Measurements from ENCODE around the gene ARHGAP42. TPM values are rescaled to one million over a fixed set of nuclear protein-coding genes. Genes with fewer than 3 reads are reported as not detected.

ARHGAP42 gene
- total and polyA plus RNA-seq, 2 of the 4 experiments (the other 2 are of a cell fraction) = 2.9 to 7.3 TPM

GRCh38 chr11:100711984-100712383 is 24.9 kb downstream of the ARHGAP42 start:
- Histone ChIP-seq H3K9ac (ENCODE audit: low read depth, low read length) (no peak overlapping the region), H3K4me1 (ENCODE audit: control insufficient read depth, insufficient read depth, low read length) (peaks cover 7% of the 10 kb centered on the region), H3K4me2 (ENCODE audit: low read depth, low read length) (no peak overlapping the region), H3K18ac (ENCODE audit: low read depth, low read length) (no peak overlapping the region), H3K27me3 (ENCODE audit: control insufficient read depth, insufficient read depth, low read length) (no peaks in the 10 kb centered on the region), H3K14ac (replicated peaks; ENCODE audit: low read depth, low read length) (no peak overlapping the region), H3K23ac (ENCODE audit: low read depth, low read length) (no peak overlapping the region), H4K5ac (ENCODE audit: low read depth, low read length) (no peak overlapping the region), H2AFZ (replicated peaks; ENCODE audit: low read length, poor library complexity) (no peak overlapping the region), H2BK20ac (ENCODE audit: low read depth, low read length) (no peak overlapping the region), H2BK120ac (ENCODE audit: low read depth, low read length) (no peak overlapping the region), H3K56ac (ENCODE audit: extremely low read depth, insufficient read depth, low read length) (no peak overlapping the region), H3K9me1 (ENCODE audit: insufficient read depth, low read length) (peaks cover 4% of the 10 kb centered on the region), H2BK15ac (ENCODE audit: low read depth, low read length) (no peak overlapping the region), H4K20me1 (ENCODE audit: insufficient read depth, low read length) (no peaks in the 10 kb centered on the region), H4K8ac (ENCODE audit: low read depth in 2 of 2, low read length in 2 of 2) (no peak overlapping the region), H2AK9ac (replicated peaks; ENCODE audit: low read depth, low read length, poor library complexity) (no peak overlapping the region), H4K91ac (ENCODE audit: insufficient read depth, low read depth, low read length) (no peak overlapping the region), H3K4ac (ENCODE audit: low read depth, low read length) (no peak overlapping the region), H2AK5ac (ENCODE audit: low read depth, low read length) (no peak overlapping the region), H2BK5ac (ENCODE audit: low read depth, low read length, poor library complexity, severe bottlenecking) (no peak overlapping the region), H3K9me3 (ENCODE audit: control insufficient read depth, insufficient read depth, low read length) (no peaks in the 10 kb centered on the region), H3K4me3 (ENCODE audit: insufficient read depth, low read depth, low read length) (no peak overlapping the region), H3K27ac (ENCODE audit: insufficient read depth, low read length) (no peak overlapping the region), H3K36me3 (ENCODE audit: control insufficient read depth, insufficient read depth, low read length) (no peaks in the 10 kb centered on the region), H3K79me1 (ENCODE audit: low read depth in 1 of 2, low read length in 2 of 2) (peaks cover 19 to 40% of the 10 kb centered on the region in 2 experiments)
- in situ Hi-C loops (cut with MboI; ENCODE audit: low sequenced_read_pairs) = no loop called here
- no peak for ATAC-seq (ENCODE audit: low read depth)
- TF ChIP-seq MXI1 (IDR thresholded peaks at IDR 0.05; ENCODE audit: borderline replicate concordance, low read depth, low read length) (no peak), RAD21 (IDR thresholded peaks at IDR 0.05; ENCODE audit: low read length) (no peak), NFE2L2 (IDR thresholded peaks at IDR 0.05; ENCODE audit: low read depth, low read length) (no peak), CHD1 (IDR thresholded peaks at IDR 0.05; ENCODE audit: low read depth, low read length) (no peak), POLR2A (IDR thresholded peaks at IDR 0.05; ENCODE audit: low read depth, low read length) (no peak), USF2 (IDR thresholded peaks at IDR 0.05; ENCODE audit: low read depth, low read length) (no peak), CEBPB (IDR thresholded peaks at IDR 0.05; ENCODE audit: low read depth, low read length) (no peak), CTCF (conservative IDR thresholded peaks at IDR 0.05; ENCODE audit: low read depth, low read length) (no peak), RFX5 (IDR thresholded peaks at IDR 0.05; ENCODE audit: low read depth, low read length) (no peak), MAZ (IDR thresholded peaks at IDR 0.05; ENCODE audit: borderline replicate concordance, low read depth, low read length) (no peak), RCOR1 (IDR thresholded peaks at IDR 0.05; ENCODE audit: insufficient replicate concordance, low read length) (no peak), MAFK (IDR thresholded peaks at IDR 0.05; ENCODE audit: low read depth, low read length) (no peak), SMC3 (IDR thresholded peaks at IDR 0.05; ENCODE audit: low read depth, low read length) (no peak), FOS (IDR thresholded peaks at IDR 0.05; ENCODE audit: low read depth, low read length) (no peak), BHLHE40 (IDR thresholded peaks at IDR 0.05; ENCODE audit: low read depth, low read length) (no peak)
- TF ChIP-seq, protein P1, sequence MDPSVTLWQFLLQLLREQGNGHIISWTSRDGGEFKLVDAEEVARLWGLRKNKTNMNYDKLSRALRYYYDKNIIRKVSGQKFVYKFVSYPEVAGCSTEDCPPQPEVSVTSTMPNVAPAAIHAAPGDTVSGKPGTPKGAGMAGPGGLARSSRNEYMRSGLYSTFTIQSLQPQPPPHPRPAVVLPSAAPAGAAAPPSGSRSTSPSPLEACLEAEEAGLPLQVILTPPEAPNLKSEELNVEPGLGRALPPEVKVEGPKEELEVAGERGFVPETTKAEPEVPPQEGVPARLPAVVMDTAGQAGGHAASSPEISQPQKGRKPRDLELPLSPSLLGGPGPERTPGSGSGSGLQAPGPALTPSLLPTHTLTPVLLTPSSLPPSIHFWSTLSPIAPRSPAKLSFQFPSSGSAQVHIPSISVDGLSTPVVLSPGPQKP (IDR thresholded peaks at IDR 0.05; ENCODE audit: borderline replicate concordance, low read depth, low read length) = no peak
- no peak for DNase-seq
- intact Hi-C loops (cut with micrococcal nuclease) = no loop called here
- ChIA-PET POLR2A (ENCODE audit: unreplicated experiment) (no interaction called here), CTCF (no interaction called here)
- BruUV-seq (replicated peaks) = no TSS peak
- dilution Hi-C loops (cut with HindIII; ENCODE audit: low sequenced_read_pairs, unreplicated experiment) = no loop called here
- no CpG with 5 or more reads among the region's 3 CpGs for WGBS, 2 experiments (ENCODE audit: extremely low coverage in 2 of 2, insufficient read length in 1 of 2)

Data from IMR-90 (cell line).